ENCODE measurements around the gene SLC43A2.
A peak's percentile ranks its signal among the peaks of the same experiment; 100 is the strongest.

SLC43A2 gene

DNA sequence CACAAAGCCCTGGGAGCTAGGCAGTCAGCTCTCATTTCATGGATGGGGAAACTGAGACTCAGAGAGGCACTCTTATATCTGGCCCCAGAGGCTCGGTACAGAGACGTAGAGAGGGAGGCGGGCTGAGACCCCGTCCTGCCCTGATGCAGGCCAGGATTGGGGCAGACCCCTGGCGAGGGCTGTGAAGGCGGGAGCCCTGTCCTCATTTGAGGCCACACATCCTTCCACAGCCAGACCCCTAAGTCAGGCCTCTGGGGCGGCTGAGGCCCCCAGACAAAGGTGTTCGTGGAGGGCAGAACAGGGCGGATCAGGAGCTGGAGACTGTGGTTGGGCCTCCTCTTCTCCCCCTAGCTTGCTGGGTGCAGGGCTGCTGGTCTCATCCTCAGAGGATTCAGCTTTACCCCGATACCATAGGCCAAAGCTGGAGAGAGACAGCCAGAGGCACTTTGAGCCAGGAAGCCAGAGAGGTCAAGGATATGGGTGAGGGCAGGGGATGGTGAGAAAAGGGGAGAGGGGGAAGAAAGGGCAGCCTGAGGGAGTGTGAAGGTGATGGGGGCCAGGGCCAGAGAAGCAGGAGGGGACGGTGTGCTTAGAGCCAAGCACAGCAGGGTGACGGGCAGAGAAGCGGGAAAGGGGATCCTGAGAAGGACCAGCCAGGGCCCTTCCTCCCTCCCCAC, 17.7 kb upstream of the SLC43A2 start:
- no peak for TF ChIP-seq CTCF (IDR thresholded peaks at IDR 0.05; ENCODE audit: low read depth, low read length, missing control alignments)
- no peak for DNase-seq (ENCODE audit: extremely low read depth, low read depth)
- no peak overlapping the region for H3K4me3 ChIP-seq (replicated peaks; ENCODE audit: low read depth, low read length)

DNA sequence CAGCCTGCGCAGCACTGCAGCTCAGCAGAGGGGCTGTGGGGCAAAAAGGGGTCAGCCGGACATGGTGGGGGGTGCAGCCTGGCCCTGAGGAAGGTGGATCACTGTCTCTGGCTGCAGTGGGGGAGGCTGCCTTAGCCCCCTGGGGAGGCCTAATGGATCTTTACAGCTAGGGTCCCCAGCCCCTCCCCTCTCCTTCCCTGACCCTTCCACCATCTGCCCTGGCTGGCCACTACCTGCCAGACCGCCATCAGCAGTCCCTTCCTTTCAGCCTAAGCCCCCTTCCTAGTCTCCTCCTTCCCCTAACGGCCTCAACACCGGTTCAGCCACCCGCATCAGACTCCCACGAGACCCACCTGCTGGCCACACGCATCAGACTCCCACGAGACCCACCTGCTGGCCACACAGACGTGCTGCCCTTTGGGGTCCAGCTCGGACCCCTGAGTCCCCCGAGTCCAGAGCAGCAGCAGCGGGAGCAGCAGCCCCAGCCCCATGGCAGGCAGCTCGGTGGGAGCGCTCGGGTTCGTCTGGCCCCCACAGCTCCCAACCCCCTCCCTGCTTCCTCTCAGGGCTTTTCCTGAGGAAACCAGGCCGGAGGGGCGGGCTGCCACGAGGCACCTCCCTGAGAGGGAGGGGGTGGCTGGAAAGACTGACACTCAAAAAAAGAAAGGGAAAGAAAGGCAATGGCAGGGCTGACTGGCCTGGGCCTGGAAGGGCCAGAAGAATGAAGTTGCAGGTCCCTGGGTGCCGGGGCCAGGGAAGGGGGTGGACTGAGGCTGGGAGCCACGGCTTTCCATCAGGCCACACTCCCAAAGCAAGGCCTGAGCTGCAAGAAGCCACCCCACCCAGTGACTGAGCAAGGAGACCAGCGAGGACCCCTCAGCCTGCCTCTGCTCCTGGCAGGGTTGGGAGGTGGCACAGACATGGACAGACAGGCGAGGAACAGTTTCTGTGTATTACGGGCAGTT, 16.9 kb upstream of the SLC43A2 start, which contains the start of gene SCARF1:
SCARF1 (minus strand) TSS at position 526 of the 965 bp plus-strand sequence; CDS start at position 491, 35 bp downstream.
- TF ChIP-seq CTCF (IDR thresholded peaks at IDR 0.05; ENCODE audit: low read depth, low read length, missing control alignments), result no peak
- H3K4me3 ChIP-seq (replicated peaks; ENCODE audit: low read depth, low read length), result no peak within 1 kb of the TSS
- DNase-seq (ENCODE audit: extremely low read depth, low read depth), result no peak

DNA sequence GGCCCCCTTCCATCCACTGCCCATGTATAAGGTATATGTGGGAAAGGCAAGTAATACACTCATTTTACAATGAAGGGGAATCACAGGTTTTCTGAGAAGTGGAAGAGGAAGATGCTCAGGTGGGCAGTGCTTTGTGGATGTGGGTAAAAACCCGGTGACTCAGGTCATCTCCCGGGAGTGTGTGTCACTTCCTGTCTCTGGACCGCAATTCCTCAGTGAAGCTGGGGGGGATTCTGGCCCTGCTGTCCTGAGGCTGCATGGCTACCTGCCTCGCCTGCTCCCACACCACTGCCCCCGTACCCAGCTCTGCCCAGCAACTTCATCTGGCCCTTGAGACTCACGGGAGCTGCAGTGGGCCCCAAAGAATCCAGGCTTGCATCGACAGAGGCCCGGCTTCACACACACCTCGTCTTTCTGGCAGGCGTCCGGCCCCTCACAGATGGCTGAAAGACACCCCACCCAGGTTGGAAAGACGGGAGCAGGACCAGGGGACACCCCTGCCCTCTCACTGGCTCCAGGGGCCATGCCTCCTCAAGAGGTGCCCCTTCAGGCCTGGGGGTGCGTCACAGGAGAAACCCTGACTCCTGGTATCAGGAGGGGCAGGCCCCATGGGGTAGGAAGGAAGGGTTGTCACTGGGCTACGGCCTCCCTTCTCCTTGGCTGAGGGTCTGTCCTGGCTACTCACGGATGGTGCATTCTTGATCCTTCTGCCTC, 16.0 kb upstream of the SLC43A2 start:
- no peak overlapping the region for H3K4me3 ChIP-seq (replicated peaks; ENCODE audit: low read depth, low read length)
- DNase-seq (ENCODE audit: extremely low read depth, low read depth), result no peak
- TF ChIP-seq CTCF (IDR thresholded peaks at IDR 0.05; ENCODE audit: low read depth, low read length, missing control alignments), result no peak

DNA sequence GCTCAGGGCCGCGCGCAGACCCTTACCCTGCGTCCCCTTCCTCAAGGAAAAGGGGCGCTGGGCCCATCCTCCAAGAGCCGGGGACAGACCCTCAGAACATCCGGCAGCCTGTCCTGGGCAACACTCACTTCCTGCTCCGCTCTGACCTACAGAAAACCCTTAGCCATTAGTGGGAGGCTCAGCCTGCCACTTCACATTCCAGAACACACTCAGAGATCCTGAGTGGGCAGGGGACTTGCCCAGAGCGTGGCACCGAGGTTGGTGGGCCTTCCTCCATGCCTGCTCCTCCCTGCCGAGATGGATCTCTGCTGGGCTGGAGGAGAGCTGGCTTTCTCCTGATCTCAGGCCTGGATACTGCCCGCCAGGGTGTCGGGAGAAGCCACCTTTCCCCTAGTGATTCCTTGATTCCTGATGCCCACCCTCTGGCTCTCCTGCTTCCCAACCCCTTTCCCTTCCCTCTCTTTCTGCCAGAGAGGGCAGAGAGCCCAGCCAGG, 15.4 kb upstream of the SLC43A2 start:
- H3K4me3 ChIP-seq (replicated peaks; ENCODE audit: low read depth, low read length), result no peak overlapping the region
- no peak for DNase-seq (ENCODE audit: extremely low read depth, low read depth)
- TF ChIP-seq CTCF (IDR thresholded peaks at IDR 0.05; ENCODE audit: low read depth, low read length, missing control alignments), result no peak

DNA sequence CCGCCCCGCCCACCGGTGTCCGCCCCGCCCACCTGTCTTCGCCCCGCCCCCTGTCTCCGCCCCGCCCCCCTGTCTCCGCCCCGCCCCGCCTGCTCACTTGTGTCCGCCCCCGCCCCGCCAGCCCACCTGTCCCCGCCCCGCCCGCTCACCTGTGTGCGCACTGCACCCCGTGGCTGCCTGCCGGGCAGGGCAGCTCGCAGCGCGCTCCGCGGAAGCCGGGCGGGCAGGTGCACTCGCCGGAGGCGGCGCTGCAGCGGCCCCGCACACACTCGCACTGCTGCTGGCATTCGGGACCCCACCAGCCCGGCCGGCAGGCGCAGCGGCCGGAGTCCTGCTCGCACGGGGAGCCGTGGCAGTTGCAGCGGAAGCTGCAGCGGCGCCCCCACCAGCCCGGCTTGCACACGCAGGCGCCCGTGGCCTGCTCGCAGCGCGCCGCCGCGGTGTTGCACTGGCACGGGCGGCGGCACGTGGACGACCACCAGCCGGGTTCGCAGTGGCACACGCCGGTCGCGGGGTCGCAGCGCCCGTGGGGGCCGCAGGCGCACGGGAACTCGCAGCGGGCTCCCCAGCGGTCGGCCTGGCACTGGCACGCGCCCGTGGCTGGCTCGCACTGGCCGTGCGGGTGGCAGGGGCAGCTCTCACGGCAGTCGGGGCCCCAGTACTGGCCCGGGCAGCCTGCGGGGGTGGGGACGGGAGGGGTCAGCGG, 14.8 kb upstream of the SLC43A2 start:
- TF ChIP-seq CTCF (IDR thresholded peaks at IDR 0.05; ENCODE audit: low read depth, low read length, missing control alignments), result no peak
- no peak for DNase-seq (ENCODE audit: extremely low read depth, low read depth)
- H3K4me3 ChIP-seq (replicated peaks; ENCODE audit: low read depth, low read length), result 0 out of 2 replicates have a peak overlapping the region, but pooled peaks have one; percentile 9

DNA sequence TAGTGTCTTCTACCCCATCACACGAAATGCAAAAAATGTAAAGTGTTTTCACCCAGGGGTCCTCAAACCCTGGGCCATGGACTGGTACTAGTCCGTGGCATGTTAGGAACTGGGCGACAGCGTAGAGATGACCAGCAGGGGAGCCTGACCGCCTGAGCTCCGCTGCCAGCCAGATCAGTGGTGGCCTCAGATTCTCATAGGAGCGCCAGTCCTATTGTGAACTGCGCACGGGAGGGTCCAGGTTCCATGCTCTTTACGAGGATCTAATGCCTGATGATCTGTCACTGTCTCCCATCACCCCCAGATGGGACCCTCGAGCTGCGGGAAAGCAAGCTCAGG, 12.4 kb upstream of the SLC43A2 start:
- DNase-seq (ENCODE audit: extremely low read depth, low read depth), result no peak

More for the DNA sequence above, 12.4 kb upstream of the SLC43A2 start:
- H3K4me3 ChIP-seq (replicated peaks; ENCODE audit: low read depth, low read length), result no peak overlapping the region
- TF ChIP-seq CTCF (IDR thresholded peaks at IDR 0.05; ENCODE audit: low read depth, low read length, missing control alignments), result peak; percentile 2

All from HFF-Myc (cell line).